Panc1 (cell line): ENCODE data around the gene STRN3.

Experiments used
- POLR2AphosphoS5 ChIP-seq: IDR thresholded peaks from 2 replicates; pipeline ENCODE4 v1.6.1; 2012; ENCODE audit warnings: mild to moderate bottlenecking, low read depth, low read length, moderate library complexity
- SIN3A ChIP-seq: IDR thresholded peaks from 2 replicates; pipeline ENCODE4 v1.6.1; 2012; ENCODE audit warnings: low read depth, mild to moderate bottlenecking, low read length, moderate library complexity, borderline replicate concordance; ENCODE audit not compliant: insufficient read depth
- TCF7L2 ChIP-seq: IDR thresholded peaks from 2 replicates; pipeline ENCODE4 v1.6.1; 2011; ENCODE audit warnings: mild to moderate bottlenecking, low read depth, low read length, inconsistent platforms
- TF ChIP-seq, protein P1 (sequence below): fragments of 450-650 bp; IDR thresholded peaks from 2 replicates; pipeline ENCODE4 v1.5.1; 2017; ENCODE audit warnings: mild to moderate bottlenecking
- TF ChIP-seq, protein P2 (sequence below), 2 experiments: IDR thresholded peaks; 2 replicates each; pipeline ENCODE4 v1.6.1; 2011 to 2012; ENCODE audit warnings: low read depth in 2 of 2, control low read depth in 1 of 2, low read length in 1 of 2, mild to moderate bottlenecking in 1 of 2, moderate library complexity in 1 of 2; ENCODE audit not compliant: insufficient read depth in 1 of 2

- TF ChIP-seq, protein P1, sequence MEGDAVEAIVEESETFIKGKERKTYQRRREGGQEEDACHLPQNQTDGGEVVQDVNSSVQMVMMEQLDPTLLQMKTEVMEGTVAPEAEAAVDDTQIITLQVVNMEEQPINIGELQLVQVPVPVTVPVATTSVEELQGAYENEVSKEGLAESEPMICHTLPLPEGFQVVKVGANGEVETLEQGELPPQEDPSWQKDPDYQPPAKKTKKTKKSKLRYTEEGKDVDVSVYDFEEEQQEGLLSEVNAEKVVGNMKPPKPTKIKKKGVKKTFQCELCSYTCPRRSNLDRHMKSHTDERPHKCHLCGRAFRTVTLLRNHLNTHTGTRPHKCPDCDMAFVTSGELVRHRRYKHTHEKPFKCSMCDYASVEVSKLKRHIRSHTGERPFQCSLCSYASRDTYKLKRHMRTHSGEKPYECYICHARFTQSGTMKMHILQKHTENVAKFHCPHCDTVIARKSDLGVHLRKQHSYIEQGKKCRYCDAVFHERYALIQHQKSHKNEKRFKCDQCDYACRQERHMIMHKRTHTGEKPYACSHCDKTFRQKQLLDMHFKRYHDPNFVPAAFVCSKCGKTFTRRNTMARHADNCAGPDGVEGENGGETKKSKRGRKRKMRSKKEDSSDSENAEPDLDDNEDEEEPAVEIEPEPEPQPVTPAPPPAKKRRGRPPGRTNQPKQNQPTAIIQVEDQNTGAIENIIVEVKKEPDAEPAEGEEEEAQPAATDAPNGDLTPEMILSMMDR, result no peak
- TF ChIP-seq POLR2AphosphoS5, result no peak
- TF ChIP-seq, protein P2, sequence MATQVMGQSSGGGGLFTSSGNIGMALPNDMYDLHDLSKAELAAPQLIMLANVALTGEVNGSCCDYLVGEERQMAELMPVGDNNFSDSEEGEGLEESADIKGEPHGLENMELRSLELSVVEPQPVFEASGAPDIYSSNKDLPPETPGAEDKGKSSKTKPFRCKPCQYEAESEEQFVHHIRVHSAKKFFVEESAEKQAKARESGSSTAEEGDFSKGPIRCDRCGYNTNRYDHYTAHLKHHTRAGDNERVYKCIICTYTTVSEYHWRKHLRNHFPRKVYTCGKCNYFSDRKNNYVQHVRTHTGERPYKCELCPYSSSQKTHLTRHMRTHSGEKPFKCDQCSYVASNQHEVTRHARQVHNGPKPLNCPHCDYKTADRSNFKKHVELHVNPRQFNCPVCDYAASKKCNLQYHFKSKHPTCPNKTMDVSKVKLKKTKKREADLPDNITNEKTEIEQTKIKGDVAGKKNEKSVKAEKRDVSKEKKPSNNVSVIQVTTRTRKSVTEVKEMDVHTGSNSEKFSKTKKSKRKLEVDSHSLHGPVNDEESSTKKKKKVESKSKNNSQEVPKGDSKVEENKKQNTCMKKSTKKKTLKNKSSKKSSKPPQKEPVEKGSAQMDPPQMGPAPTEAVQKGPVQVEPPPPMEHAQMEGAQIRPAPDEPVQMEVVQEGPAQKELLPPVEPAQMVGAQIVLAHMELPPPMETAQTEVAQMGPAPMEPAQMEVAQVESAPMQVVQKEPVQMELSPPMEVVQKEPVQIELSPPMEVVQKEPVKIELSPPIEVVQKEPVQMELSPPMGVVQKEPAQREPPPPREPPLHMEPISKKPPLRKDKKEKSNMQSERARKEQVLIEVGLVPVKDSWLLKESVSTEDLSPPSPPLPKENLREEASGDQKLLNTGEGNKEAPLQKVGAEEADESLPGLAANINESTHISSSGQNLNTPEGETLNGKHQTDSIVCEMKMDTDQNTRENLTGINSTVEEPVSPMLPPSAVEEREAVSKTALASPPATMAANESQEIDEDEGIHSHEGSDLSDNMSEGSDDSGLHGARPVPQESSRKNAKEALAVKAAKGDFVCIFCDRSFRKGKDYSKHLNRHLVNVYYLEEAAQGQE (IDR thresholded peaks at IDR 0.05; ENCODE audit: insufficient read depth in 1 of 2, low read depth in 2 of 2, low read length in 1 of 2), result no peak
- TF ChIP-seq SIN3A, result no peak
- no peak for TF ChIP-seq TCF7L2
Measured at GRCh38 chr14:30994681-30995620, 31.2 kb downstream of the STRN3 start.
